DND-41 (cell line): Measurements from ENCODE around the gene SETD3.

Experiments
- EZH2 ChIP-seq: IDR thresholded peaks from 3 replicates; pipeline ENCODE4 v1.6.1; 2012; ENCODE audit warnings: borderline replicate concordance, low read depth, mild to moderate bottlenecking, moderate library complexity, low read length, inconsistent platforms; ENCODE audit not compliant: severe bottlenecking
- TF ChIP-seq, protein P1 (sequence below): IDR thresholded peaks from 2 replicates; pipeline ENCODE4 v1.5.1; 2012; ENCODE audit warnings: borderline replicate concordance, low read length, moderate library complexity, mild to moderate bottlenecking; ENCODE audit not compliant: poor library complexity, severe bottlenecking; ENCODE audit errors: extremely low read depth

DNA sequence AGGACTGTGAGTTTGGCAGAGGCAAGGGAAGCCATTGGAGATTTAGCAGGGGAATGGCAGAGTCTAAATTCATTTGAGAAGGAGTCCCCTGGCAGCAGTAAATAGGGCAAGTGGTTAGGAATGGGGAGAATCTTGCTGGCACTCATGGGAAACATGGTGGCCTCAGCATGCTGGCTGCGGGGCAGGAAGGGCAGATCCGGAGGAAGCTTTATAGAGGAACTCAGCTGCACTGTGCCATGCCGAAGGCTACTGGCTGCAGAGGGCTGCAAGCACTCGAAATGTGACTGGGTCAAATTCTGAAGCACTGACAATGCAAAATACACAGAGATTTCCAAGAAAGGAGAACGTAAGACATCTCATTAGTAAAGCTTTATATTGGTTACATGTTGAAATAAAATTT, 24.4 kb upstream of the SETD3 start:
- TF ChIP-seq, protein P1, sequence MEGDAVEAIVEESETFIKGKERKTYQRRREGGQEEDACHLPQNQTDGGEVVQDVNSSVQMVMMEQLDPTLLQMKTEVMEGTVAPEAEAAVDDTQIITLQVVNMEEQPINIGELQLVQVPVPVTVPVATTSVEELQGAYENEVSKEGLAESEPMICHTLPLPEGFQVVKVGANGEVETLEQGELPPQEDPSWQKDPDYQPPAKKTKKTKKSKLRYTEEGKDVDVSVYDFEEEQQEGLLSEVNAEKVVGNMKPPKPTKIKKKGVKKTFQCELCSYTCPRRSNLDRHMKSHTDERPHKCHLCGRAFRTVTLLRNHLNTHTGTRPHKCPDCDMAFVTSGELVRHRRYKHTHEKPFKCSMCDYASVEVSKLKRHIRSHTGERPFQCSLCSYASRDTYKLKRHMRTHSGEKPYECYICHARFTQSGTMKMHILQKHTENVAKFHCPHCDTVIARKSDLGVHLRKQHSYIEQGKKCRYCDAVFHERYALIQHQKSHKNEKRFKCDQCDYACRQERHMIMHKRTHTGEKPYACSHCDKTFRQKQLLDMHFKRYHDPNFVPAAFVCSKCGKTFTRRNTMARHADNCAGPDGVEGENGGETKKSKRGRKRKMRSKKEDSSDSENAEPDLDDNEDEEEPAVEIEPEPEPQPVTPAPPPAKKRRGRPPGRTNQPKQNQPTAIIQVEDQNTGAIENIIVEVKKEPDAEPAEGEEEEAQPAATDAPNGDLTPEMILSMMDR: no peak
- no peak for TF ChIP-seq EZH2
